Vagina (tissue), 2 donors: Measurements from ENCODE around the gene SCLT1.

Source experiments
- POLR2AphosphoS5 ChIP-seq, 2 donors: sonication (generic); formaldehyde crosslinking; IDR thresholded peaks; one replicate each; pipeline ENCODE4 v1.9.0; 2017; ENCODE audit warnings: antibody characterized with exemption in 2 of 2, mild to moderate bottlenecking in 2 of 2, low read depth in 1 of 2; ENCODE audit not compliant: insufficient read depth in 1 of 2
- TF ChIP-seq, protein P1 (sequence below), 3 experiments: fragments of 450-650 bp in 2 of 3; fragments of 200-600 bp in 1 of 3; sonication (generic) in 1 of 3; IDR thresholded peaks; one replicate each; pipeline ENCODE4 v1.5.1; 2017 to 2019; ENCODE audit warnings: antibody characterized with exemption in 3 of 3, mild to moderate bottlenecking in 2 of 3, moderate library complexity in 2 of 3

DNA sequence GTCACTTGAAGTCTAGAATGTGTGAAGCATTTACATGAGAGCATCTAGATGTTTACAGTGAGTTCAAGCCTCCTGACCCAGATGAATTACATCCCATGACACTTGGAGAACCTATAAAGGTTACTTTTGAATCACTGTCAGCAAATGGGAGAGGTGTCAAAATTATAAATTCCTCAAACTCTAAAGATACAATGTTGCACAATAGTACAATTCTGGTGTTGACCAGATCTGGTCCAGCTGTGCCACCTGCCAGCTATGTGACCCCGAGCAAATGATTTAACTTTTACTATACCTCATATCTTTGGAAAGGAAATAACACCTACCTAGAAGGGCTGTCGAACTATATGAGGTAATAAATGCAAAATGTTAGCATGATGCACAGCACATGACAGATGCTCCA is 214.1 kb downstream of the SCLT1 start:
- TF ChIP-seq, protein P1, sequence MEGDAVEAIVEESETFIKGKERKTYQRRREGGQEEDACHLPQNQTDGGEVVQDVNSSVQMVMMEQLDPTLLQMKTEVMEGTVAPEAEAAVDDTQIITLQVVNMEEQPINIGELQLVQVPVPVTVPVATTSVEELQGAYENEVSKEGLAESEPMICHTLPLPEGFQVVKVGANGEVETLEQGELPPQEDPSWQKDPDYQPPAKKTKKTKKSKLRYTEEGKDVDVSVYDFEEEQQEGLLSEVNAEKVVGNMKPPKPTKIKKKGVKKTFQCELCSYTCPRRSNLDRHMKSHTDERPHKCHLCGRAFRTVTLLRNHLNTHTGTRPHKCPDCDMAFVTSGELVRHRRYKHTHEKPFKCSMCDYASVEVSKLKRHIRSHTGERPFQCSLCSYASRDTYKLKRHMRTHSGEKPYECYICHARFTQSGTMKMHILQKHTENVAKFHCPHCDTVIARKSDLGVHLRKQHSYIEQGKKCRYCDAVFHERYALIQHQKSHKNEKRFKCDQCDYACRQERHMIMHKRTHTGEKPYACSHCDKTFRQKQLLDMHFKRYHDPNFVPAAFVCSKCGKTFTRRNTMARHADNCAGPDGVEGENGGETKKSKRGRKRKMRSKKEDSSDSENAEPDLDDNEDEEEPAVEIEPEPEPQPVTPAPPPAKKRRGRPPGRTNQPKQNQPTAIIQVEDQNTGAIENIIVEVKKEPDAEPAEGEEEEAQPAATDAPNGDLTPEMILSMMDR (IDR thresholded peaks at IDR 0.05): no peak
- no peak for TF ChIP-seq POLR2AphosphoS5 (IDR thresholded peaks at IDR 0.05; ENCODE audit: insufficient read depth in 1 of 2, low read depth in 1 of 2)
